ENCODE measurements around the gene FOXP1.

The FOXP1 gene

DNA sequence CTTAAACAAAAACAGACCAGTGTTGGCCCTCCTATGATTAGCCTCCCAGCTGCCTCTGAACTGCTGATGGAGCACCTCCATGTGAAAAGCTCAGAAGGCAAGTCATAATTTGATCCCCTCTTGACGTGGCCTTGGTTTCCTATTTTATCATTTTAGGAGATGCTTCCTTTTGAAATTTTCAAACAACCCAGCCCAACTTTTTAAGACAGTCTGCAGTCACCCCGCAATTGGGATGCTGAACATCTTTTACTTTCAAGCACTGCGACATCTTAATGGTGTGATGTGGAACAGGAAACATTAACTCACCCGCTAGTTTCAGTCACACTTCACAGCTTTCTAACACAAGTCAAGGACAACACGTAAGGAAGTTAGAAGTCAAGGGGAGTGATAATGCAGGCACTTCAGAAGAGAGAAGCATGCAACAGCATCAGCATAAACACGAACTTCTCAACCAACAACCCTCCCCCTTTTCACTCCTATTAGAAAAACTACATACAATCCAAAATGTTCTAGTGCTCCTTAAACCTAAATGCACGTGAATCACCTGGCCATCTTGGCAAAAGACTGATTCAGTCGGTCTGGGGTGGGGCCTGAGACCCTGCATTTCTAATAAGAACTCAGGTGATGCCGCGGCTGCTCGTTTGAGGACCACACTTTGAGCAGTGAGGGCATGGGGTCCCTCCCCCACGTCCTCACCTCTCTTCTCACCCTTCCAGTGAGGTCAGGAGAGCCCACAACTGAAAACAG lies 161.5 kb downstream of the FOXP1 start:
- H3K4me3 ChIP-seq (ENCODE audit: low read depth, low read length), result no peak overlapping the region
- no peak overlapping the region for H3K27ac ChIP-seq
- H3K9me3 ChIP-seq (ENCODE audit: severe bottlenecking), result no peaks in the 10 kb centered on the region
- no peaks in the 10 kb centered on the region for H3K27me3 ChIP-seq (ENCODE audit: insufficient read depth, low read depth, severe bottlenecking)
- TF ChIP-seq, protein P1, sequence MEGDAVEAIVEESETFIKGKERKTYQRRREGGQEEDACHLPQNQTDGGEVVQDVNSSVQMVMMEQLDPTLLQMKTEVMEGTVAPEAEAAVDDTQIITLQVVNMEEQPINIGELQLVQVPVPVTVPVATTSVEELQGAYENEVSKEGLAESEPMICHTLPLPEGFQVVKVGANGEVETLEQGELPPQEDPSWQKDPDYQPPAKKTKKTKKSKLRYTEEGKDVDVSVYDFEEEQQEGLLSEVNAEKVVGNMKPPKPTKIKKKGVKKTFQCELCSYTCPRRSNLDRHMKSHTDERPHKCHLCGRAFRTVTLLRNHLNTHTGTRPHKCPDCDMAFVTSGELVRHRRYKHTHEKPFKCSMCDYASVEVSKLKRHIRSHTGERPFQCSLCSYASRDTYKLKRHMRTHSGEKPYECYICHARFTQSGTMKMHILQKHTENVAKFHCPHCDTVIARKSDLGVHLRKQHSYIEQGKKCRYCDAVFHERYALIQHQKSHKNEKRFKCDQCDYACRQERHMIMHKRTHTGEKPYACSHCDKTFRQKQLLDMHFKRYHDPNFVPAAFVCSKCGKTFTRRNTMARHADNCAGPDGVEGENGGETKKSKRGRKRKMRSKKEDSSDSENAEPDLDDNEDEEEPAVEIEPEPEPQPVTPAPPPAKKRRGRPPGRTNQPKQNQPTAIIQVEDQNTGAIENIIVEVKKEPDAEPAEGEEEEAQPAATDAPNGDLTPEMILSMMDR (IDR thresholded peaks at IDR 0.05; ENCODE audit: low read depth, low read length), result no peak
- no peak for DNase-seq
- H3K36me3 ChIP-seq, result no peaks in the 10 kb centered on the region

DNA sequence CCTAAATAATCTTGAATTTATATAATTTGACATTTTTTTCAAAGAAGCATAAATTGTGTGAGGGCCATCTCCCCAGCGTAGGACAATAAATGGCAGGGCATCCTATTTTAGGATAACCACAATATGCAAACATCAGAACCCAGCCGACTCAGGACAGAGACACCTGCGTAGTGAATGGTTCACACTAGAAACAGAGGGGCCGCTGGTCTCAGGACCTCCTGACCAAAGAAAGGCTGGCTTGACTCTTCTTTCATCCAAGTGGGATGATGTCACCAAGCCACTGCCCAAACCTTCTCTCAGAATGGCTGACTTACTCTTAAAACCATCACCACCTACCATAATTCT lies 162.1 kb downstream of the FOXP1 start:
- Histone ChIP-seq H3K4me3 (ENCODE audit: low read depth, low read length) (no peak overlapping the region), H3K27me3 (ENCODE audit: insufficient read depth, low read depth, severe bottlenecking) (no peaks in the 10 kb centered on the region), H3K9me3 (ENCODE audit: severe bottlenecking) (no peaks in the 10 kb centered on the region), H3K27ac (no peak overlapping the region), H3K36me3 (no peaks in the 10 kb centered on the region)
- no peak for DNase-seq
- TF ChIP-seq, protein P1 (IDR thresholded peaks at IDR 0.05; ENCODE audit: low read depth, low read length), result no peak

DNA sequence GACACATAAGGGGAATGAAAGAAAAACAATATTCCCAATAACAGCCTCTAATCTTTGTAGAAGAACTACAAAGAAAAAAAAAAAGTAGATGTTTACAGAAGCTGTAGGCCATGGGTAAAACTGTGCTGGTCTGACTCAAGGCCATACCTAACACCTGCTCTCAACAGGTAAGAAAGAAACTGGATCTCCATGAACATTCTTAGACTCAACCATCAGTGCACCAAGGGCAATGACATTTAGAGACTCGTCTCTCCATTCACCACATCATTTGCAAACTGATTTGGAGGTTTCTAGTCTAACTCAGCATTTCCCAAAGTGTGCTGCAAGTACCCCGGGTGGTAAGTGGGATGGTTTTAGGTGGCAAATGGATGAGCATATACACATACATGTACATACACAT lies 164.2 kb downstream of the FOXP1 start:
- H3K27ac ChIP-seq, result no peak overlapping the region
- DNase-seq, result no peak

DNA sequence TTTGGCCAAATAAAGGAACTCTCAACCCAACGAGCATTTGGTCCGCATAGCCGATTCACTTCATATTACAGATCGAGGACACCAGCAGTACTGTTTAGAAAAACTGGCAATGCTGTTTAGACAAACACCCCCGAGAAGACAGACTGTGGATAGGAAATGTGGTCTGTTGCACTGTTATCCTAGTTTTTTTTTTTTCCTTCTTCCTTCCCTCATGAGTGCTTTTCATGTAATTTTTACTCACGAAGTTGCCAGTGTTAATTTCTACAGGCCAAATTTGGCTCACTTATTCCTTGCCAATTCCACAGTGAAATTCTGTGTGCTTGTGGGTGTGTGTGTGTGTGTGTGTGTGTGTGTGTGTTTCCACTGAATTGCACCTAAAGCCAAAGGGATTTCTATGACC lies 165.7 kb downstream of the FOXP1 start:
- Histone ChIP-seq H3K9me3 (ENCODE audit: severe bottlenecking) (no peaks in the 10 kb centered on the region), H3K36me3 (no peaks in the 10 kb centered on the region), H3K27ac (no peak overlapping the region), H3K4me3 (ENCODE audit: low read depth, low read length) (no peak overlapping the region), H3K27me3 (ENCODE audit: insufficient read depth, low read depth, severe bottlenecking) (no peaks in the 10 kb centered on the region)
- TF ChIP-seq, protein P1 (IDR thresholded peaks at IDR 0.05; ENCODE audit: low read depth, low read length), result no peak
- DNase-seq, result no peak

More for the DNA sequence above, 164.2 kb downstream of the FOXP1 start:
- Histone ChIP-seq H3K4me3 (ENCODE audit: low read depth, low read length) (no peak overlapping the region), H3K27me3 (ENCODE audit: insufficient read depth, low read depth, severe bottlenecking) (no peaks in the 10 kb centered on the region), H3K36me3 (no peaks in the 10 kb centered on the region), H3K9me3 (ENCODE audit: severe bottlenecking) (no peaks in the 10 kb centered on the region)
- TF ChIP-seq, protein P1 (IDR thresholded peaks at IDR 0.05; ENCODE audit: low read depth, low read length), result no peak

DNA sequence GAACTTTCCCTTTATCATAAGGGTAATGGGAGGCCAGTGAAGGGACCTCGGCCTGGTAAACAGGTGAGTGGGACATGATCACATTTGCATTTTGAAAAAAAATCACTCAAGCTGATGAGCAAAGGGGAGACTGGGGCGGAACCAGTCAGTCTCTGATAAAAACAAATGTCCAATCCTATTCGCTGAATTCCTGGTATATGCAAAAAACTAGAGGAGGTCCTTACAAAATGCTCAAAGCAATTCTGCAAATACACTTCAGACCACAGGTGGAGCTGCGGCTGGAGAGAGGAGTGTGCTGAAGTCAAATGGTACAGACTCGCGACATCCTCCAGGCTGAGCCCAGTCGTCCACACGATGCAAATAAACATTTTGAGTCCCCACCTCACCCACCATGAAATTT lies 166.7 kb downstream of the FOXP1 start:
- TF ChIP-seq, protein P1 (IDR thresholded peaks at IDR 0.05; ENCODE audit: low read depth, low read length), result peak; percentile 35; the same call in 1 of the 2 replicates
- Histone ChIP-seq H3K36me3 (no peaks in the 10 kb centered on the region), H3K27me3 (ENCODE audit: insufficient read depth, low read depth, severe bottlenecking) (no peaks in the 10 kb centered on the region), H3K4me3 (ENCODE audit: low read depth, low read length) (no peak overlapping the region), H3K27ac (no peak overlapping the region), H3K9me3 (ENCODE audit: severe bottlenecking) (no peaks in the 10 kb centered on the region)
- DNase-seq, result no peak

DNA sequence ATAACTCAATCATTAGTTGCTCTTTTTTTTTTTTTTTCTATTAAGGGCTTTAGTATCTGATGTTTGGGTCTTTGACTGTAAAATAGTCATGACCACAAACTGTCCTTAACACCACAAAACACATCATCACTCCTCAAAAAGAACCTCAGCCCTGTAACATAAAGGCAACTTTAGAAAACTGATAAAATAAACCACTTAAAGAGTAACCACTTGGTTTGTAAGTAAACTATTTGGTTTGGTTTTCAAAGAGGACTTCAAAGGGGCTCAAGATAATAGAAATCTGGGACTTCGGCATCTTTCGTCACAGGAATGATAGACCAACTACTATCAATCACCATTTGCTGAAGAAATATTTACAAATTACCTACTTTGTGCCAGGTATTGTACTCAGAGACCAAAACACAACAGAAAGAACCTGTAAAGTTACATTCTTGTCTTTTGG lies 167.8 kb downstream of the FOXP1 start:
- no peaks in the 10 kb centered on the region for H3K36me3 ChIP-seq
- TF ChIP-seq, protein P1 (IDR thresholded peaks at IDR 0.05; ENCODE audit: low read depth, low read length), result no peak
- H3K9me3 ChIP-seq (ENCODE audit: severe bottlenecking), result no peaks in the 10 kb centered on the region
- no peak overlapping the region for H3K27ac ChIP-seq
- no peak for DNase-seq
- H3K4me3 ChIP-seq (ENCODE audit: low read depth, low read length), result no peak overlapping the region
- H3K27me3 ChIP-seq (ENCODE audit: insufficient read depth, low read depth, severe bottlenecking), result no peaks in the 10 kb centered on the region

All from WERI-Rb-1 (cell line).